GM13976 (cell line): ENCODE measurements around the gene PLCB1.
"Not testable (repeated sequence)": the region's sequence is repeated elsewhere in the genome, so short reads cannot be mapped to it uniquely, and the experiment has no call there.

Source experiments
- DNase-seq: peaks from one replicate; pipeline ENCODE4 v3.0.0; 2012; ENCODE audit warnings: low spot score
- in situ Hi-C: fragments of 300-500 bp; cut with MboI; formaldehyde crosslinking; loops from one replicate; pipeline ENCODE4 v1.12.0; 2022; ENCODE audit warnings: low sequenced_read_pairs, mixed read lengths, inconsistent platforms; ENCODE audit not compliant: unreplicated experiment
- TF ChIP-seq, protein P1 (sequence below): IDR thresholded peaks from 2 replicates; pipeline ENCODE4 v1.5.1; 2012; ENCODE audit warnings: borderline replicate concordance, mild to moderate bottlenecking; ENCODE audit not compliant: insufficient read depth; ENCODE audit errors: extremely low read depth, missing control alignments, control extremely low read depth

The PLCB1 gene

DNA sequence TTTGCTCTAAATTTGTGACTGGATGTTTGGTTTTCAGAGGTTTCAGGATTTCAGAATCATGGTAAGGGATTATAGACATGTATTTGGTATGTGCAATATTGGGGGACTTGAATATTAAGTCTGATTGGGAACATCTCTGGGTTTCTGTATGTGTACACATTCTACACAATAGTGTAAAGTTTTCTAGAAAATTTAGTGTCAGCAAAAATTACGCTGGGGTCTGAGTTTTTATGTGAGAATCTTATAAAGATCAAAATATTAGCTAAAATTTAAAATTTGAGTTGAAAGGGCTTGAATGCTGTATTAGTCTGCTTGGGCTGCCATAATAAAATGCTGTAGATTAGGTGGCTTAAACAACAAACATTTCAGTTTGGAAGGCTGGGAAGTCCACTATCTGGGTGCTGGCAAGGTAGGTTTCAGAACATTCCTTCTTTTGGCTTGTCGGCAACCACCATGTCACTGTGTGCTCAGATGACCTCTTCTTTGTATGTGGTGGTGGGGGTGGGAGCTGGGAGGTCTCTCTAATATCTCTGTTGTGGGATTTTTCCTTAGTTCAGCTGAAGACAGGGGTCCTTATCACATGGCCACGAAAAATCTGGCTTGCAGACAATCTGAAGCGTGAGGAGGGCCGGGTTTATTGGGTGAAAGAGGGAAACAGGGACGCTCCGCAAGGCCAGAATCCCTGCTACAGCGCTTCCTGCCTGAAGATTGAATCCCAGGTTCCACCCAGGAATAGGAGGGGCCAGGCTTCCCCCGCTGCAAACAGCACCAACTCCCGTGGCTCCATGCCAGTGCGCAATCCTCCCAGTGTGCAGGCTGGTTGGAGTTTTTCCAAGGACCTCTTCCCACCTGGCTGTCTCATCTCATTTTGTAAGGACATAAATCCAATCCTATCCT lies 299.7 kb downstream of the PLCB1 start:
- DNase-seq, result no peak
- in situ Hi-C loops, result no loop called here

DNA sequence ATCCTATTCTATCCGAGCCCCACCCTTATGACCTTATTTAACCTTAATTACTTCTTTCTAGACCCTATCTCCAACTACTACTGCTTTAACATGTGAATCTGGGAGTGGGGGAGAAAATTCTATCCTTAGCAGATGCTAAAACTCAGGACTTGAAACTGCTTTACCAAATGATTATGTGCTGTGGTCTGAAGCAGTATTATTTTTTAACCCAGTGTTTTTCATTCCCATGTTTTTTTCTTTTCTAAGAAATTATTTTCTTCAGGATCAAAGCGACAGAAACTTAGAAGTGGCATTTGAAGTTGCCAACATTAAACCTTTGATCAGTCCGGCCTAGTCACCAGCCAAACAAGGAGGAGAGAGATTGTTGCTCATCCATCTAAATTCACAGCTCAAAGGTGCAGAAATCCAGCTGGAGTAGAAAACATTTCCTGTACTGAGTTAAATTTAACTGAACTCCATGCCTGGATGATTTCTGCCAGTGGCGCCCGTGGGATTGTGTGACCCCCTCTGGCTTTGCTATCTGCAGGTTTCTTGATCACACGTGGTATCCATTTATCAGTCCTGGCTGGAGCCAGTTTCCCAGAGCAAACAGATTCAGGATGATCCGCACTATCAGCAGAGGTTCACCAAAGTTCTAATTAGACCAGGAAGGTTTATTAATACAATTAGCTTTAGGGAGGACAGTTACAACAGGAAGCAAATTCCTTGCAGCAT lies 300.5 kb downstream of the PLCB1 start:
- TF ChIP-seq, protein P1, sequence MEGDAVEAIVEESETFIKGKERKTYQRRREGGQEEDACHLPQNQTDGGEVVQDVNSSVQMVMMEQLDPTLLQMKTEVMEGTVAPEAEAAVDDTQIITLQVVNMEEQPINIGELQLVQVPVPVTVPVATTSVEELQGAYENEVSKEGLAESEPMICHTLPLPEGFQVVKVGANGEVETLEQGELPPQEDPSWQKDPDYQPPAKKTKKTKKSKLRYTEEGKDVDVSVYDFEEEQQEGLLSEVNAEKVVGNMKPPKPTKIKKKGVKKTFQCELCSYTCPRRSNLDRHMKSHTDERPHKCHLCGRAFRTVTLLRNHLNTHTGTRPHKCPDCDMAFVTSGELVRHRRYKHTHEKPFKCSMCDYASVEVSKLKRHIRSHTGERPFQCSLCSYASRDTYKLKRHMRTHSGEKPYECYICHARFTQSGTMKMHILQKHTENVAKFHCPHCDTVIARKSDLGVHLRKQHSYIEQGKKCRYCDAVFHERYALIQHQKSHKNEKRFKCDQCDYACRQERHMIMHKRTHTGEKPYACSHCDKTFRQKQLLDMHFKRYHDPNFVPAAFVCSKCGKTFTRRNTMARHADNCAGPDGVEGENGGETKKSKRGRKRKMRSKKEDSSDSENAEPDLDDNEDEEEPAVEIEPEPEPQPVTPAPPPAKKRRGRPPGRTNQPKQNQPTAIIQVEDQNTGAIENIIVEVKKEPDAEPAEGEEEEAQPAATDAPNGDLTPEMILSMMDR, result no peak
- in situ Hi-C loops, result no loop called here
- no peak for DNase-seq

More for the DNA sequence above, 299.7 kb downstream of the PLCB1 start:
- TF ChIP-seq, protein P1, result no peak

DNA sequence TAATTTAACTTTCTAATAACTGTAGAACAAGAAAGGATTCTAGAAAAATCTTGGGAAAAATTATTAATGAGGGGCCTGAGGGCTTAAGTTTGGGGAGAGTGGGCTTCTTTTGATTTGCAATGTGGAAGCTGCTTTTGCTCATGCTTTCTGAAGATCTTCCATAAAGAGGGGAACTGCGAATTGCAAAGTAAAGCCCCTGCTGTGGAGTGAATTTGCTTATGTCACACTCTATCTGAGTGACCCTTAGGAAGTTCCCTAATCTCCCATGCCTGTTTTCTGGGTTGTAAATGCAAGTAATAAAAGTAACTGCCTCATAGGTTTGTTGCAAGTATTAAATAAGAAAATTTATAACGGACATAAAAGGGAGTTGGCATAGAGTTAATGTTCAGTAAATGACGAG lies 301.2 kb downstream of the PLCB1 start:
- in situ Hi-C loops, result no loop called here
- no peak for DNase-seq
- TF ChIP-seq, protein P1, result no peak

DNA sequence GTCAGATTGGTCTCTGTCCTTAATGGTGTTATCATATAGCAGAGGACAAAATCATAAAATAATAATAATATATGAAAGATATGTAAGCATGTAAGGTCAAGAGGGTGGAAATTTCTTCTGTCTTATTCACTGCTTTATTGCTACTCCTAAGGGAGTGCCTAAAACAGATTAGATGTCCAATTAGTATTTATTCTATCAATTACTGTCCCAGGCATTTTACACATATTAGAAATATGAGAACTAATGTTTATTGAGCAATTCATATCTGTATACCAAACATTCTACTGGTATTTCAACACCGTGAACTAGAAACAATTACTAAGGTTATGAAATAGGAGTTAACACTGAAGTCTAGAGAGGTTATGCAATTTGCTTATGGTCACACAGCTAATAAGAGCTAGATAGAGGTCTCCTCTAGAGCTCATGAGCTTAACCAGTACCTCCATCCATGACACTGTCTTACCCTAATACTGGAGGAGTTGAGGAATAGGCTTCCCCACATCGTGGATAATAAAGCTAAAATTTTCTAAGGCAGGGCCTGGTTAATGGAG lies 302.3 kb downstream of the PLCB1 start:
- no peak for DNase-seq
- TF ChIP-seq, protein P1, result no peak
- in situ Hi-C loops, result no loop called here

DNA sequence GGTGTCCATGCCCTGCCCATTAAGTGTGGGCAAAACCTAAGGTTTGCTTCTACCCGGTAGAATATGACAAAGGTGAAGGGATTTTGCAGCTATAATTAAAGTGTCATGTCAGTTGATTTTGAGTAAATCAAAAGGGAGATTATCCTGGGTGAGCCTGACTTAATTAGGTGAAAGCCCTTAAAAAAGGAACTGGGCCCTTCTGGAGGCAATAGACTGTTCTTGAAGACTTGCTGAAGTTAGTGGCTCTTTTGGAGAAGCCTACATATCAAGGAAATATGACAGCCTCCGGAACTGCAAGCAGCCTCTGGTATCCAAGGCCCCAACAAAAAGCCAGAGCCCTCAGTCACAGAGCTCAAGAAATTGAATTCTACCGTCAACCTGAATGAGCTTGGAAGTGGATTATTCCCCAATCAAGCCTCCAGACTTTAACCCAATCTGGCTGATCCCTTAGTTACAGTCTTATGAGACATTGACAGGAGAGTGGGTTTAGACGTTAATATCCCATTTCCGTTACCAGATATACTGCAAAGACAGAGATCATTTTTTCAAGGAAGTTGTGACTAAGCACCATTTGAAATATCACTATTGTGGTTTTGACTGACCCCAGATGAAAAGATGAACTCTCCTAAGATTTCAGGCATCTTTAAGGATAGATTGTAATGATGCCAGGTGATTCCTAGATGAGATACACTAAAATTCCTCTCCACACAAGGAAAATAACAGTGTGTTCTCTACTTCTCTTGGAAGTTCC lies 303.4 kb downstream of the PLCB1 start:
- in situ Hi-C loops, result no loop called here
- DNase-seq, result no peak
- TF ChIP-seq, protein P1, result no peak

DNA sequence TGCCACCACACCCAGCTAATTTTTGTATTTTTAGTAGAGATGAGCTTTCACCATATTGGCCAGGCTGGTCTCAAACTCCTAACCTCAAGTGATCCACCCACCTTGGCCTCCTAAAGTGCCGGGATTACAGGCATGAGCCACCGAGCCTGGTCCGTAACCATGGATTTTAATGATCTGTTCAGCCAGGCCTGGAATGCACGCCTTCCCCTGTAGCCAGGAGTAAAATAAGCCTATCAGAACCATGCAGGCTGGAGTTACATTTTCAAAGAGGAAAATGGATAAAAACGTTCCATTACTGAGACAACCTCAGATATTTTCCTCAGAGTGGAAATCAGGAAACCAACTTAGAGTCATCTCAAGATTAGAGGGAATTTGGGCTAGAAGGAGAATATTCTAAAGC lies 304.9 kb downstream of the PLCB1 start:
- DNase-seq, in situ Hi-C loops: not testable (repeated sequence)
